K562 (cell line): ENCODE measurements around the gene OSGEPL1.

Experiments
- MAFG ChIP-seq: fragments of 450-650 bp; conservative IDR thresholded peaks from 2 replicates; pipeline ENCODE4 v1.6.1; 2016; ENCODE audit warnings: missing genetic modification characterization, missing compliant biosample characterization
- ZNF124 ChIP-seq: sonication (generic); formaldehyde crosslinking; IDR thresholded peaks from 2 replicates; pipeline ENCODE4 v1.8.1; 2022; ENCODE audit warnings: missing genetic modification reagents
- ZNF24 ChIP-seq: fragments of 450-650 bp; IDR thresholded peaks from 2 replicates; pipeline ENCODE4 v1.6.1; 2016
- ZNF75A ChIP-seq: fragments of 450-650 bp; formaldehyde crosslinking; IDR thresholded peaks from 2 replicates; pipeline ENCODE4 v1.4.0; 2020; ENCODE audit warnings: mild to moderate bottlenecking

GRCh38 chr2:189802396-189802912 is 39.9 kb upstream of the OSGEPL1 start:
- no peak for TF ChIP-seq ZNF75A (CRISPR knock-in tag)
- no peak for TF ChIP-seq ZNF124 (CRISPR knock-in tag)
- no peak for TF ChIP-seq MAFG (tag)
- TF ChIP-seq ZNF24 = no peak
